Effector CD4-positive, alpha-beta T cell (primary cell): Measurements from ENCODE around the gene BAZ1B.
"Not testable (repeated sequence)": the region's sequence is repeated elsewhere in the genome, so short reads cannot be mapped to it uniquely, and the experiment has no call there.

Experiments used
- DNase-seq: peaks from one replicate; pipeline ENCODE4 v3.0.0-alpha.2; 2020

BAZ1B gene

GRCh38 chr7:73495507-73495906, 26.6 kb downstream of the BAZ1B start:
- DNase-seq = not testable (repeated sequence)

DNA sequence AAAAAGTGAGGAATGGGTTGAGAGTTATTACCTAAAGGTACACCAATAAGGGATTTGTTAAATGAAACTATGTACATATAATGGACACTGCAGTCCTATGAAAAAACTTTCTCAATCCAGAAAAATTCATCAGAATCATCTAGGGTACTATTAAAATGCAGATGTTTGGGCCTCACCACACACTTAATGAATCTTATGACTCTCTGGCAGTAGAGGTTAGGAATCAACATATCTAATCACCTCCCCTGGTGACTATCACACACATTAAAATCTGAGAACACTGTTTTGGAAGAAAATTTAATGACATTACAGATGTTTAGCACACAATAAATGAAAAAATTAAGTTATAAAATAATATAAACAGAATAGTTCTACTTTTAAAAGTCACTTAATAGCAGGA, 32.1 kb downstream of the BAZ1B start:
- no peak for DNase-seq

- no peak for DNase-seq
Measured at GRCh38 chr7:73487486-73487885, 34.6 kb downstream of the BAZ1B start.

GRCh38 chr7:73483171-73483570, 38.9 kb downstream of the BAZ1B start:
- DNase-seq = no peak

DNA sequence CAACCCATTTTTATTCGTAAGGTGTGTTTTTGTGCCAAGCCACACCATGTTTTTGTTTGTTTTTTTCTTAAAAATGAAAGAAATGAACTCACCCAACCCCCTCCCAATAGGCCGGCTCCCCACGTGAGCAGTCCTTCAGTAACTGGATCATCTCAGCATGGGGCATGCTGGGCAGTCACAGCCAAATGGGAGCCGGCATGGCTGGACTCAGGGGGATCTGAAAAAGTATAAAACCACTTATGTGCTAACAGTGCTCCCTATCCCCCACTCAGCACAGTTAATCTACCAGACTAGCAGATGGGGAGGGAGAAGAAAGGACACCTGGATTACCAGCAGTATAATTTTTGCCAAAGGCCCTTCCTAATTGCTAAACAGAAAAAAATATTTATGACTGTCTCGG, 39.3 kb downstream of the BAZ1B start:
- DNase-seq = no peak

DNA sequence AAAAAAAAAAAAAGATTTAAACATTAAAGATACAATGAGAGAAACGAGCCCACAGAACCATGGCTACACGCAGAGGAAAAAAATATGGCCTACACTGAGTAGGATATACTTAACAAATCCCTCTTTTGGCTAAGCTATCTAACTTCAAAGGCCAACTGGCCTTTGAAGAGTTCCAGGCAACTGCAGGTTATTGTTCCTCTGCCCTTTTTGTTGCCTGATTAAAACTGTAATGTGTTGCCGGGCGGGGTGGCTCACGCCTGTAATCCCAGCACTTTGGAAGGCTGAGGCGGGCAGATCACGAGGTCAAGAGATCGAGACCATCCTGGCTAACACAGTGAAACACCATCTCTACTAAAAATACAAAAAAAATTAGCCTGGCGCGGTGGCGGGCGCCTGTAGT, 40.6 kb downstream of the BAZ1B start:
- DNase-seq = not testable (repeated sequence)

DNA sequence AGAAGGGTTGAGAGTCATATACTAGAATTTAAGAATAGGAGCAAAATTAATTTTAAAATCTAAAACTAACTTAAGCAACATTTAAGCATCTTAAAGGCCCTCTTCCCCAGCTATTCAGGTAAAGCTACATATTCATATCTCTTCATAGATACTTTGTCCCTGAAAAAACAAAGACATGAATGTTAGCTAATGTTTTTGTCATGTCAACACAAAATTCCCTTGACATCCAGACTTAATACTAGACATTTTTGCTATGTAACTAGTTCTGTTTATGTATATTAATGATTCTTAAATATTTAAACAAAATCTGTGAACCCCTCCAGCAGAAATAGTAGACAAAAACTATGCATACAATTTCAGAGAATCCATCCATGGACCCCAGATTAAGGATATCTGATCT, 43.5 kb downstream of the BAZ1B start:
- DNase-seq = no peak

DNA sequence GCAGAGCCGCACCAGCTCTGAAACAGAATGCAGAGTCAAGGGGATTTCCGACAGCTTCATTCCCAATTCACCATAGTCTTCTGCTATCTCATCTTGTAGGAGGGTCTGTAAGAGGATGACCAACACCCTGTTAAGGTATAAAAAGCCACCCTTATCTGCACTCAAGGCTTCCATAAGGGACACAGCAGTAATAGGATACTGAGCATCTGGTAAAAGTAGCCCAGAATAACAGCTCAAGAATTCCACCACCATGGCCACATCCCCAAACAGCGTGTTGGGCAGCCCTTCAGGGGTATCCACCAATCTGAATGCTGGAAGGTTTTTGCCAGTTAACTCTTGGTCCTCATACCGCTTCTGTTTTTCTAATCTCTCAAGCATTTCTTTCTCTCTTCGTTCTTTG, 44.7 kb downstream of the BAZ1B start:
- no peak for DNase-seq

DNA sequence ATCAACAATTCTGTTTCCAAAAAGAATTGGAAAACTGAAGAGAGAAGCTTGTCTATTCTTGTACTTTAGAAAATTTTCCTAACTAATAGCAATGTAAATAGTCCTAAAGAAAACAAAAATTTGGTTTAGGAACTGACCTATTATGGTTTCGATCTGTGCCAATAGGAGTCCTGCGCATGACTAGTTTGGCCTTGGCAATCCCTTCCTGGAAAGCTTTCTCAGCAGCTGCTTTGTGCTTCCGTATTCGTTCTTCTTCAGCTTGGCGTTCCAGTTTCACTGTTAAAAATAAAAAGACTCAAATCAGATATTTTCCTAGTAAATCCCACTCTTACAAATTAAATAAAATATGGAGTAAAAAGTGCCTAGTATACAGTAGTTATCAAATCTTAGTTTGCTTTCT, 51.9 kb downstream of the BAZ1B start:
- DNase-seq = no peak

GRCh38 chr7:73467046-73467445, 55.0 kb downstream of the BAZ1B start:
- not testable (repeated sequence) for DNase-seq

GRCh38 chr7:73466112-73466511, 56.0 kb downstream of the BAZ1B start:
- no peak for DNase-seq

DNA sequence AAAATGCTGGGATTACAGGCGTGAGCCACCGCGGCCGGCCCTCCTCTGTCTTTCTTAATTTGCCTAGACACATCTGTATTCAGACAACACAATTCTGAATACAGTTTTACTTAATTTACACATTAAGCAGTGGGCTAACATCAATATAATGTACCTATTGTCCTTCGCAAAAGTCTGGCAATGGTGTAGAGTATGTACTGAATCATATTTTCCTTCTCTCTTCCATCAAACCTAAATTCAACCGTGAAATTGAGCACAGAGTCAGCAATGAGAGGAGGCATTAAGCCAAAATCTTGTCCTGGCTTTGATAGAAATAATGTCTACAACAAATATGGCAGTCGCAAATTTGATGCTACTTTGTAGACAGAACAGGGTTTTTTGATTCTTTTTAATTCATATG, 58.1 kb downstream of the BAZ1B start:
- no peak for DNase-seq

DNA sequence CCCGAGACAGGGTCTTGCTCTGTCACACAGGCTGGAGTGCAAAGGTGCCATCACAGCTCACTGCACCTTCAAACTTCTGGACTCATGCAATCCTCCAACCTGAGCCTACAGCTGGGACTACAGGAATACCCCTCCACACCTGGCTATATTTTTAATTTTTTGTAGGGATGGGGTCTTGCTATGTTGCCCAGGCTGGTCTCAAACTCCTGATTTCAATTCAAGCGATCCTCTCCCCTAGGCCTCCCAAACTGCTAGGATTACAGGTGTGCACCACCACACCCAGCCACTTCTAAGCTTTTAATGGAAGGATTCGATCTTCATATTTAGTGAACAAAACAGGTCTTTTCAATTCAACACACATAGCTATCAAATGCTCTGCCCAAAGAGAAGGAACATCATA, 58.8 kb downstream of the BAZ1B start:
- no peak for DNase-seq

GRCh38 chr7:73461782-73462285, 60.3 kb downstream of the BAZ1B start:
- DNase-seq = no peak

- no peak for DNase-seq
Measured at GRCh38 chr7:73454424-73454823, 67.7 kb downstream of the BAZ1B start.

DNA sequence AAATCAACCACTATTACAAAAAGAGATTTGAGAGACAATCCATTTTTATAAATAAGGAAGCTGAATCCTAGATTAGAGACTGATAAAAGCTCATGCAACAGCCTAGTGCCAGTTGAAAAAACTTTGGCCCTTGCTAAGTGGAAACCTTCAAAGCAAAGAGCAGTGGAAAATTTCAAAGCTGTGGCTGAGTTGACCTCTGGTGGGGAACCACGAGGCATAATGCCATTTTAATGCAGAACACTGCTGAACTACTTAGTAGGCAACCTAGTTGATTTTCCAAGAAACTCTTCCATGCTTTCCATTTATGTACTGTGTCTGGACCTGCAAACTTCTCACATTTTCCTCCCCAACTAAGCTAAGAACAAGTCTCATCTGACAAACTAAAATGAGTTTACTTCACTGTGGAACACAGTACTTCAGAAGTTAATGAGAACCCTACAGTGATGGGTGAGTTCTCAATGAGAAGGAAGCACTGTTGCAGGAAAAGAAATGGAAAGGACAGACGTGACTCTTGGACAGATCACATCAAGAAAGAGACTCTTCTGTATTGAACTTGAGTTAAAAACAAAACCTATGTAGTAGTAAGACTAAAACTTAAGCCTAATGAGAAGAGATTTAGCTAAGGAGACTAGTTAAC, 69.0 kb downstream of the BAZ1B start:
- no peak for DNase-seq

DNA sequence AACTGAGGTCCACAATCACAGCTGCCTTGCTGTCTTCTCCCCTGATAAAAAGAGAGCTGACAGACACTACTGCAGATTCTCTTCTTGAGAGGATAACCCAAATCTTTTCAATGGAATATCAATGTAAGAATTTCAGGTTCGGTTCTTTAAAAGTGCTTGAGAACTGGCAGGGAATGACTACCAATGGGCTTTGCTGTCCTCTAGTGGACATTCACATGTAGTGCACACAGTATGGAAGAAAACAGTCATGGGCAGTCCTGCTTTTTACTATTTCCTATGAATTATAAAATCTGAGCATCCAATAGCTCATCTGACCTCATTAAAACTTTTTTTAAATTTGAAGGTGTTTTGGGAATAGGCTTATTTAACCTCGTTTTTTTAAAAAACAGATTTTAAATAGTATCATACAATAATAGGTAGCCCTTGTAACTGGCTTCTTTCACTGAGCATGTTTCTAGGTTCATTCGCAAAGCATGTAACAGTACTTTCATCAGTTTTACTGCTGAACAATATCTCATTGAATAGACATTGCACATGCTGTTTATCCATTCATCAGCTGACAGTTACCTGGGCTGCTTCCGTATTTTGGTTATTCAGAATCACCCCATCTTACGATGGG, 70.2 kb downstream of the BAZ1B start:
- no peak for DNase-seq

DNA sequence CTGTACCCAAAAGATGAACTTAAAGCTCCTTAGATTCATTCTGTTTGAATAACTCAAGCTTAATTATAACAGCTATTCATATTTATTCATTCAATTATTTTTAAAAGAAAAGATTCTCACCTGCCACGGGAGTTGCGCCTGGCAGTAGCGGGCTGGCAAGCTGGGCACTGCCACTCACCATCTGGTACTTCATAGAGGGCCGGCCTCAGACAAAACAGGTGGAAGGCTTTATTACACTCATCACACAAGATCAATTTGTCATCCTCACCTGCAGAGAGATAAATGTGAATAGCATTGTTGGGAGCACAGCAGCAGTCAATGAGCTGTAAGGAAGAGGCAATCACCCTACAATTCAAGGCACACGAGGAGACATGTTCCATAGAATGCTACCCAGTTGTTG, 72.7 kb downstream of the BAZ1B start:
- no peak for DNase-seq

DNA sequence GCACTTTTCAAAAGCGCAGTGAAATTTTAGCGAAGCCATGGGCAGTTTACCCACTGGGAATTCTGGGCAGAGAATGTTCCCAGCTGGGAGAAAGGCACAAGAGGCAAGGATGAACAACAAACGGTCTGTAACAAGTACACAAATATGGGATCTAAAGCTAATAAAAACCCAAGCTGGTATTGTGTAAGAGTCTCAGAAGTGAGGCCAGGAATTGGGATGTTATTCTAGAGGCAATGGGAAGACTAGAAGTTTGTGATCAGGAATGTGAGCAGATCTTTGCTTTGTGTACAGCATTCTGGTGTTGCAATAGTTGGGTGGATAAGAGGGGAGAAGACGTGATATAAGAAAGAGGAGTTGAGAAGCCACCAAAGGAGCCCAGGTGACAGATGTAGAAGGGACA, 73.5 kb downstream of the BAZ1B start:
- no peak for DNase-seq

DNA sequence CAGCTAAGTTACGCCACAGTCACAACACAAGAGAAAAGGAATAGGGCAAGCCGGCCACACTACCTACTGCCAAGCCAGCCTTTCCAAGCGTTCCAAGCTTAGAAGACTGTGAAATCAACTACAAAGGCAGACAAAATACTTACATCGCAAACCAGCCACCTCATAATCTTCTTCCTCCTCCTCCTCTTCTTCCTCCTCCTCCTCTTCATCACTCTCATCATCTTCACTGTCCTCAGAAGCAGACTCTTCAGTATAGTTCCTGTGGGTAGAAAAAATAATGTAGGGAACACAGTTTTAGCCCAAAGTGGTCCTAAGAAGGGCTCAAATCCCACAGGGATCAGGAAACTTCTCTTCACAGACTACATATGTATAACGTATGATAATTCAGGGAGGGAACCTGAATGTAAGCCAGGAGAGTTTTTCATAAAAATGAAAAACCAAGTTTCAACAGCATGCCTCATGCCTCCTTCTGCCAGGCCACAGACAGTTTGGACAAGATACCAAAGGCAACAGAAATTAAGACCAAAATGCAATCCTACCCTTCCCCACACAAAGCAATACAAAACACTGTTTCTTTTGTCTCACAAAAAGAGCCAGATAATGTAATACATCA, 74.9 kb downstream of the BAZ1B start:
- no peak for DNase-seq

GRCh38 chr7:73446682-73447081, 75.4 kb downstream of the BAZ1B start:
- DNase-seq = no peak

DNA sequence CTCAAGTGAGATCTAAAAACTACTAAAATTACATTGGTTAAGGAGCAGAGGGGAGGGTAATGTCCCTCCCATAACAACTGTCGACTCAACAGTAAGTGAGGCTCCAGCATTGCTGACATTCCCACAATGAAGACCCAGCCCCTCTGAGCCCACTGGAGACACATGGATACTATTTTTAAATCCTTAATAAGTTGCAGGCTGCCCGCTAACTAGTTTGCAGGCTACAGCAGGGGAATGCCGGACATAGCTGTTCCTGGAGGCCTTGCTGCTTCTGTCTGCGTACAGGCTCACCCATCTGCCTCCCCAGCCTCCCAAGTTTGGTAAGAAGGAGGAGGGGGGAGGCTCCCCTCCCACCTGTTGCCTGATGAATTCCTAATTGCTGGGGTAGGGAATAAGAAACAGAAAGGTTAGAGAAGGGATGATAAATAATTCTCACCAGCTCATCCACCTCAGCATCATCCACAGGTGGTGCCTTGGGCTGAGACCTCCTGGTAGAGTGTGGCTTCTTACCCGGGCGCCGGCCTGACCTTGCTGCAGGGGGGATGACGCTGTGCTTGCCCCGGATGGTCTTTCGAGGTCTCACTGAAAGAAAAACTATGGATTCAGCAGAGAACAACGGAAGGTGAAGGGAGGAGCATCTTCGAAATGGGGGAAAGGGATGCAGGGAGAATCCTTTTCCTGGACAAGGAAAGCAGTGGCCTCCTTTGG, 78.4 kb downstream of the BAZ1B start:
- DNase-seq = no peak

DNA sequence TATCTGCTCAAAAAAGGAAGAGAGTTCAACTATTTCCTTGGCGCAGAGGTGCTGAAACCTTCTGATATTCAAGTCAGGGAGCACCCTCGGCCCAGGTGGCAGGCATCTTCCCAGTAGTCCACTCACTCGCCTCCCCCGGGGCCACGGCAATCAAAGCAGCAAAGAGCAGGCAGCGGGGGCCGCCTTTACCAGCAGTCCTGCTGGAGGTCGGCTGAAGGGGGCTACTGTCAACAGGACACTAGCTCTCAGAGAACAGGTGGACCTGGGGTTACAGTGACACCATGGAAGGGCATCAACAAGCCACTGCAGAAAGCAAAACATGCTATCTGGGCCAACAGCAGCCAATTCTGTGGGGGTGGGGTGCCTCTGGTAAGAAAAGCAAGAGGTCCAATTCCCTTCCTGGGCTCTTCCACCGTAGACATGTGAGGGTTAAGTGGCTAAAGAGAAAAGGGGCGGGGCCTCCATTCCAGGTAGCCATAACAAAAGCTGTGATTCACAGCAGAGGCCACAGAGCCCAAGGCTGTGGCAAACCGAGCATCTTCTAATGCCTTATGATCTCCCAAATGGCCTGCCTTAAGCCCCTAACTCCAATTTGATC, 79.1 kb downstream of the BAZ1B start:
- DNase-seq = no peak
